HepG2 (cell line): Measurements from ENCODE around the gene SFXN5. TPM values are rescaled to one million over a fixed set of nuclear protein-coding genes. Genes with fewer than 3 reads are reported as not detected.

Source experiments
- ATAC-seq: fragments of 200-7000 bp; cut with Tn5 transposase; 3 replicates; pipeline ENCODE4 v1.9.1; 2020; ENCODE audit warnings: mild to moderate bottlenecking, moderate library complexity
- BruUV-seq: library from RNA; stranded (reverse); fragments of 400-500 nt; replicated peaks from 2 replicates; lab custom pipeline; 2021; lab: Mats Ljungman, UMichigan
- CTCF ChIA-PET: fragments of 300-600 bp; formaldehyde crosslinking; extraction: SDS; loops from one replicate; lab custom pipeline; 2021; ENCODE audit warnings: low total read pairs, inconsistent platforms, low intra/inter-chr PET ratio; lab: Yijun Ruan, JAX
- POLR2A ChIA-PET: fragments of 350-600 bp; sonication (Branson Sonifier 250); formaldehyde crosslinking; loops from one replicate; lab custom pipeline; 2020; ENCODE audit warnings: antibody characterized with exemption, inconsistent platforms; lab: Yijun Ruan, JAX
- DNase-seq: peaks from one replicate; pipeline ENCODE4 v3.0.0-alpha.2; 2015; ENCODE audit warnings: low spot score
- FAIRE-seq: peaks from 3 replicates; lab custom pipeline; 2011; peaks lifted over from hg19 to GRCh38; lab: Jason Lieb, UNC
- H2AFZ ChIP-seq: one replicate; pipeline ENCODE4 v1.6.1; 2011; ENCODE audit warnings: low read length, inconsistent platforms
- H3K27ac ChIP-seq: fragments of 300-600 bp; 3 replicates; pipeline ENCODE4 v1.8.0; 2011; ENCODE audit warnings: mixed run types, mild to moderate bottlenecking, mixed read lengths, low read length, inconsistent platforms; ENCODE audit not compliant: insufficient read depth; ENCODE audit errors: extremely low read length
- H3K27me3 ChIP-seq, 2 experiments: fragments of 200-600 bp in 1 of 2; 2 replicates in 1 of 2; 3 replicates in 1 of 2; pipeline versions ENCODE4 v1.6.0 to v1.8.0; 2011; ENCODE audit warnings: low read length in 2 of 2, mild to moderate bottlenecking in 2 of 2, moderate library complexity in 2 of 2, inconsistent platforms in 1 of 2; ENCODE audit not compliant: insufficient read depth in 2 of 2, control insufficient read depth in 1 of 2
- H3K36me3 ChIP-seq, 2 experiments: fragments of 200-600 bp in 1 of 2; replicated peaks in 1 of 2; 2 replicates in 1 of 2; 3 replicates in 1 of 2; pipeline versions ENCODE4 v1.5.1 to v1.8.0; 2011; ENCODE audit warnings: low read length in 2 of 2, inconsistent platforms in 1 of 2; ENCODE audit not compliant: insufficient read depth in 2 of 2, control insufficient read depth in 1 of 2
- H3K4me1 ChIP-seq: 2 replicates; pipeline ENCODE4 v1.5.1; 2012; ENCODE audit warnings: low read length, inconsistent platforms; ENCODE audit not compliant: insufficient read depth
- H3K4me2 ChIP-seq: 2 replicates; pipeline ENCODE4 v1.6.0; 2011; ENCODE audit warnings: low read depth, low read length, inconsistent platforms
- H3K4me3 ChIP-seq, 3 experiments: fragments of 200-600 bp in 1 of 3; sonication (generic), shearing (Covaris generic) in 1 of 3; replicated peaks in 1 of 3; 2 replicates each; pipeline ENCODE4 v1.5.1; 2011 to 2016; ENCODE audit warnings: low read length in 3 of 3, inconsistent platforms in 2 of 3, low read depth in 2 of 3, mild to moderate bottlenecking in 2 of 3, control low read depth in 1 of 3, mixed read lengths in 1 of 3; ENCODE audit not compliant: insufficient read depth in 1 of 3
- H3K79me2 ChIP-seq: one replicate; pipeline ENCODE4 v1.6.1; 2011; ENCODE audit warnings: low read length, inconsistent platforms; ENCODE audit not compliant: insufficient read depth
- H3K9ac ChIP-seq: 2 replicates; pipeline ENCODE4 v1.6.0; 2011; ENCODE audit warnings: mild to moderate bottlenecking, low read depth, low read length, inconsistent platforms; ENCODE audit not compliant: insufficient read depth
- H3K9me3 ChIP-seq: 2 replicates; pipeline ENCODE4 v1.5.1; 2012; ENCODE audit warnings: mild to moderate bottlenecking, low read length
- H4K20me1 ChIP-seq: 2 replicates; pipeline ENCODE4 v1.6.0; 2011; ENCODE audit warnings: inconsistent platforms, mild to moderate bottlenecking, low read length, moderate library complexity; ENCODE audit not compliant: insufficient read depth
- AGO2 ChIP-seq: fragments of 200-400 bp; formaldehyde crosslinking; optimal IDR thresholded peaks from 2 replicates; pipeline ENCODE3; 2017; ENCODE audit warnings: mild to moderate bottlenecking, low read depth, low read length, moderate library complexity
- EZH2 ChIP-seq: conservative IDR thresholded peaks from 2 replicates; pipeline ENCODE4 v1.6.1; 2012; ENCODE audit warnings: mild to moderate bottlenecking, low read depth, low read length, moderate library complexity
- HES4 ChIP-seq: sonication (generic); formaldehyde crosslinking; IDR thresholded peaks from 2 replicates; pipeline ENCODE4 v1.9.0; 2021; ENCODE audit warnings: mild to moderate bottlenecking, missing genetic modification reagents, borderline replicate concordance
- KDM5B ChIP-seq: sonication (generic); formaldehyde crosslinking; IDR thresholded peaks from 2 replicates; pipeline ENCODE4 v1.4.0; 2020; ENCODE audit warnings: missing genetic modification reagents, mild to moderate bottlenecking, borderline replicate concordance
- ZBTB14 ChIP-seq: sonication (generic); formaldehyde crosslinking; IDR thresholded peaks from 2 replicates; pipeline ENCODE4 v1.4.0; 2020; ENCODE audit warnings: missing genetic modification reagents
- ZNF10 ChIP-seq: sonication (generic); formaldehyde crosslinking; IDR thresholded peaks from 2 replicates; pipeline ENCODE4 v1.4.0; 2020; ENCODE audit warnings: mild to moderate bottlenecking, low read depth, missing genetic modification reagents, borderline replicate concordance
- ZNF484 ChIP-seq: sonication (generic); formaldehyde crosslinking; IDR thresholded peaks from 2 replicates; pipeline ENCODE4 v1.5.1; 2020; ENCODE audit warnings: mild to moderate bottlenecking, low read depth, missing genetic modification reagents, borderline replicate concordance
- ZSCAN22 ChIP-seq: sonication (generic); formaldehyde crosslinking; IDR thresholded peaks from 2 replicates; pipeline ENCODE4 v1.4.0; 2020; ENCODE audit warnings: mild to moderate bottlenecking, missing genetic modification reagents
- WGBS: methylation state at CpG from one replicate; pipeline ENCODE4 v1.1.6; 2017; ENCODE audit warnings: low lambda C conversion rate; 5-methylcytosine and 5-hydroxymethylcytosine counted together
- in situ Hi-C: cut with HindIII; loops from 2 replicates; pipeline ENCODE4 v1.10.0; 2017; ENCODE audit warnings: low pct_unique_long_range_greater_than_20kb; ENCODE audit not compliant: extremely low pct_ligation_motif_present
- intact Hi-C: fragments of 100-400 bp; cut with micrococcal nuclease; formaldehyde crosslinking; loops from one replicate; pipeline ENCODE4 v1.10.0; 2022; ENCODE audit not compliant: unreplicated experiment
- polyA plus RNA-seq, 8 experiments: library from polyadenylated mRNA; depleted of rRNA in 3 of 8; stranded (reverse) in 7 of 8; unstranded in 1 of 8; fragments of >200 nt; fragmentation: Illumina TruSeq in 4 of 8; extraction: Trizol in 4 of 8; gene quantifications; 2 replicates each; pipeline versions ENCODE4 v1.2.1 to v1.2.3, GENCODE V29; 2011 to 2016; ENCODE audit warnings: low read depth in 4 of 8, missing spikeins in 1 of 8, mixed read lengths in 1 of 8; ENCODE audit not compliant: insufficient read depth in 1 of 8
- total RNA-seq, 5 experiments: library from RNA; depleted of rRNA; stranded (reverse); fragments of >200 nt; fragmentation: Illumina TruSeq; extraction: Trizol; gene quantifications; 2 replicates each; pipeline ENCODE4 v1.2.3, GENCODE V29; 2016; ENCODE audit warnings: low read depth in 1 of 5

SFXN5 gene
- total and polyA plus RNA-seq, 2 of the 13 experiments (the other 11 are each of a cell fraction or from before 2014, with no cell fraction given) = 34.9 to 37.4 TPM

- no peak for ATAC-seq
Measured at GRCh38 chr2:72925328-72925943, 146.1 kb downstream of the SFXN5 start.

GRCh38 chr2:72924353-72925240 lies 146.9 kb downstream of the SFXN5 start:
- Histone ChIP-seq H3K27ac (no peak overlapping the region), H4K20me1 (no peaks in the 10 kb centered on the region), H3K4me3 (peak overlapping the region in 1 of 3 experiments; percentile 19; a peak in 1 of 6 replicates), H3K79me2 (no peaks in the 10 kb centered on the region), H3K9ac (no peak overlapping the region)
- DNase-seq = no peak
- CTCF ChIA-PET = no interaction called here
- no TSS peak for BruUV-seq
- intact Hi-C loops = no loop called here
- peak; percentile 24 for TF ChIP-seq AGO2
- no peak for TF ChIP-seq ZSCAN22 (CRISPR knock-in tag)
- no peak for TF ChIP-seq ZBTB14 (CRISPR knock-in tag)
- 0 out of 2 replicates have a peak, but pooled peaks have one; percentile 38 for TF ChIP-seq HES4 (CRISPR knock-in tag)
- TF ChIP-seq ZNF10 (CRISPR knock-in tag) = no peak
- TF ChIP-seq EZH2 = peak; percentile 32
- TF ChIP-seq KDM5B = 0 out of 2 replicates have a peak, but pooled peaks have one; percentile 27
- TF ChIP-seq, all 625 proteins: peak for 4
- peak; percentile 57 for ATAC-seq
- Histone ChIP-seq H3K27me3 (peaks cover 2 to 92% of the 10 kb centered on the region in 2 experiments; a peak in 4 of 5 replicates), H3K36me3 (no peaks in the 10 kb centered on the region), H3K4me2 (peak overlapping the region; percentile 31), H3K9me3 (no peaks in the 10 kb centered on the region), H2AFZ (no peak overlapping the region), H3K4me1 (no peaks in the 10 kb centered on the region)
- 38% methylated on average over 36 of the region's 61 CpGs for whole genome bisulfite sequencing
- no peak for FAIRE-seq
- POLR2A ChIA-PET = no interaction called here
- in situ Hi-C loops = no loop called here

More at GRCh38 chr2:72925328-72925943, 146.1 kb downstream of the SFXN5 start:
- H3K9ac ChIP-seq = no peak overlapping the region
- H3K79me2 ChIP-seq = no peaks in the 10 kb centered on the region
- CTCF ChIA-PET = no interaction called here
- WGBS = 52% methylated on average over 26 of the region's 26 CpGs
- H3K27ac ChIP-seq = no peak overlapping the region
- no TSS peak for BruUV-seq
- H3K4me2 ChIP-seq = no peak overlapping the region
- no peak for TF ChIP-seq ZNF484
- H3K27me3 ChIP-seq = peaks cover 2 to 88% of the 10 kb centered on the region in 2 experiments; a peak in 4 of 5 replicates
- in situ Hi-C loops (no loop called here), intact Hi-C loops (no loop called here)
- no peaks in the 10 kb centered on the region for H4K20me1 ChIP-seq
- no peaks in the 10 kb centered on the region for H3K36me3 ChIP-seq
- H2AFZ ChIP-seq = no peak overlapping the region
- no peaks in the 10 kb centered on the region for H3K4me1 ChIP-seq
- FAIRE-seq (no peak), DNase-seq (no peak)
- H3K9me3 ChIP-seq = no peaks in the 10 kb centered on the region
- H3K4me3 ChIP-seq = no peak overlapping the region
- POLR2A ChIA-PET = interaction anchor here (1.4 kb wide), 1 partner anchor 146 kb away, joined by 3 read pairs; the partner anchor contains the start of gene SFXN5
